ENCODE measurements around the gene CNFN. TPM values are rescaled to one million over a fixed set of nuclear protein-coding genes. Genes with fewer than 3 reads are reported as not detected.

CNFN gene
- total RNA-seq, 4 donors from 2014 or later, result 5.0 TPM; not detected in 3

DNA sequence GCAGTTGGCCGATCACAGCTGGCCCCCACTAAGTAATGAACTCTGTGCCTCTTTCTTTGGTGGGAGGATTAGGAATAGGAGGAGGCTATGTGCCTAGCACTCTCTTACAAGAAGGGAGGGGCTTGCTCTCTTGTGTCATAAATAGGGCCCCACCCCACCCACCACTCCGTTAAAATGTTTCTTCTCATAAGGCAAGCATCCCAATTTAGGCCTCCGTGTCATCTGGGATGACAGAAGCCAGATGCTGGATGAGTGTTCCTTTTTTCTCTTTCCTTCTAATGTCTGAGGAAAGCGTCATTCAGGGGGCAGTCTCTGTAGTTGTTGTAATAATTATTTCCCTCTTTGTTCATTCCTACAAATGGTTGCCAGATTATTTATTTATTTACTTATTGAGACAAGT is 37.2 kb upstream of the CNFN start, which contains the start of gene LIPE:
Gene LIPE, minus strand, starts transcription at position 76 of the 400 bp plus-strand sequence. CDS start 239 bp downstream, outside the sequence.
- Histone ChIP-seq H3K27ac (no peak within 1 kb of the TSS), H3K4me3 (no peak within 1 kb of the TSS), H3K4me1 (peaks cover 0 to 23% (median 9%) of the 10 kb centered on the region in 4 donors), H3K36me3 (no peaks in the 10 kb centered on the region), H3K27me3 (peaks cover 0 to 36% of the 10 kb centered on the region in 2 donors), H3K9me3 (no peaks in the 10 kb centered on the region)
- no peak for DNase-seq (ENCODE audit: low spot score in 2 of 2)
- TF ChIP-seq POLR2A (IDR thresholded peaks at IDR 0.05) (no peak), EP300 (IDR thresholded peaks at IDR 0.05) (no peak)
- TF ChIP-seq, protein P1, sequence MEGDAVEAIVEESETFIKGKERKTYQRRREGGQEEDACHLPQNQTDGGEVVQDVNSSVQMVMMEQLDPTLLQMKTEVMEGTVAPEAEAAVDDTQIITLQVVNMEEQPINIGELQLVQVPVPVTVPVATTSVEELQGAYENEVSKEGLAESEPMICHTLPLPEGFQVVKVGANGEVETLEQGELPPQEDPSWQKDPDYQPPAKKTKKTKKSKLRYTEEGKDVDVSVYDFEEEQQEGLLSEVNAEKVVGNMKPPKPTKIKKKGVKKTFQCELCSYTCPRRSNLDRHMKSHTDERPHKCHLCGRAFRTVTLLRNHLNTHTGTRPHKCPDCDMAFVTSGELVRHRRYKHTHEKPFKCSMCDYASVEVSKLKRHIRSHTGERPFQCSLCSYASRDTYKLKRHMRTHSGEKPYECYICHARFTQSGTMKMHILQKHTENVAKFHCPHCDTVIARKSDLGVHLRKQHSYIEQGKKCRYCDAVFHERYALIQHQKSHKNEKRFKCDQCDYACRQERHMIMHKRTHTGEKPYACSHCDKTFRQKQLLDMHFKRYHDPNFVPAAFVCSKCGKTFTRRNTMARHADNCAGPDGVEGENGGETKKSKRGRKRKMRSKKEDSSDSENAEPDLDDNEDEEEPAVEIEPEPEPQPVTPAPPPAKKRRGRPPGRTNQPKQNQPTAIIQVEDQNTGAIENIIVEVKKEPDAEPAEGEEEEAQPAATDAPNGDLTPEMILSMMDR (IDR thresholded peaks at IDR 0.05), result no peak
- WGBS, 2 donors, result 53 to 64% methylated on average over 4 of the region's 4 CpGs

DNA sequence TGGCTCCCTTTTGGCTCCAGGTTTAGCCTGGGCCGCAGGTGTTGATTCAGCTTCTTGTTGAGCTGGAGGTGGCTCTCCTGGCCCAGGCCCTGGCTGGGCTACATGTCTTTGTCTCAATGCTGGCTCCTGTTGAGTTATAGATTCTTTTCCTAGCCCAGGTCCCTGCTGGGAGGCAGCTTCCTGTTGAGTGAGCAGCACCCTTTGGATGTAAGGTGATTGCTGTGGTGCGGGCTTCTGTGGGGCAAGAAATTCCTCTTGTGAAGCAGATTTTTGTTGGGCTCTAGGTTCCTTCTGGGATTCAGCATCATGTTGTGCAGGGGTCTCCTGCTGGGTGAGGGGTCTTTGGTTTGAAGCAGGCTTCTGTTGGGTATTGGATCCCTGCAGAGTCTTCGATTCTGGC is 36.5 kb upstream of the CNFN start:
- 87 to 98% methylated on average over 3 of the region's 3 CpGs for WGBS, 2 donors

DNA sequence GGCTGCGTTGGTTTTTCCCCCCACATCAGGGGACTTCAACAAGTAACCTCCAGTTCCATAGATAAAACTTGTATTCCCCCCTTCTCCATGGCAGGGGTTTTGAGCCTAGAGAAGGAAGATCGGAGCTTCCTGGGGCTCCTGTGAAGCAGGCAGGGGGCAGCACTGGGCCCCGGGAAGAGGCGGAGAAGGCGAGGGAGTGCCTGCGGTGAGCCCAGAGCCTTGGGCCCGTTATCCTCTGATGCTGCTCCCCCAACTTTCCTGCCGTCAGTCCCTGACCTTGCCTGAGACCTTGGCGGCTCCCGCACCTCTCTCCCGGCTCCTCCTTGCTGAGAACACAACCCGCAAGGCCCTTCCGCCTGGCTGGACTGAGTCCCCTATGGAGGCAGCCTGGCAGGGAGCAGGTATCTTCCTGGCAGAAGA is 34.6 kb upstream of the CNFN start:
- Histone ChIP-seq H3K36me3 (no peaks in the 10 kb centered on the region), H3K27me3 (peaks cover 0 to 37% of the 10 kb centered on the region in 2 donors), H3K4me1 (peaks cover 0 to 40% (median 11%) of the 10 kb centered on the region in 4 donors), H3K9me3 (no peaks in the 10 kb centered on the region), H3K4me3 (no peak overlapping the region), H3K27ac (no peak overlapping the region)
- DNase-seq (ENCODE audit: low spot score in 2 of 2), result no peak
- WGBS, 2 donors, result 70 to 71% methylated on average over 7 to 13 of the region's 13 CpGs
- TF ChIP-seq EP300 (IDR thresholded peaks at IDR 0.05), result no peak
- TF ChIP-seq, protein P1 (IDR thresholded peaks at IDR 0.05), result no peak
- TF ChIP-seq POLR2A (IDR thresholded peaks at IDR 0.05), result no peak

More for the DNA sequence above, 36.5 kb upstream of the CNFN start:
- TF ChIP-seq EP300 (IDR thresholded peaks at IDR 0.05) (no peak), POLR2A (IDR thresholded peaks at IDR 0.05) (no peak)
- TF ChIP-seq, protein P1 (IDR thresholded peaks at IDR 0.05), result no peak
- Histone ChIP-seq H3K27me3 (peaks cover 0 to 37% of the 10 kb centered on the region in 2 donors), H3K36me3 (no peaks in the 10 kb centered on the region), H3K27ac (no peak overlapping the region), H3K4me3 (no peak overlapping the region), H3K4me1 (peaks cover 0 to 27% (median 11%) of the 10 kb centered on the region in 4 donors), H3K9me3 (no peaks in the 10 kb centered on the region)
- no peak for DNase-seq (ENCODE audit: low spot score in 2 of 2)

DNA sequence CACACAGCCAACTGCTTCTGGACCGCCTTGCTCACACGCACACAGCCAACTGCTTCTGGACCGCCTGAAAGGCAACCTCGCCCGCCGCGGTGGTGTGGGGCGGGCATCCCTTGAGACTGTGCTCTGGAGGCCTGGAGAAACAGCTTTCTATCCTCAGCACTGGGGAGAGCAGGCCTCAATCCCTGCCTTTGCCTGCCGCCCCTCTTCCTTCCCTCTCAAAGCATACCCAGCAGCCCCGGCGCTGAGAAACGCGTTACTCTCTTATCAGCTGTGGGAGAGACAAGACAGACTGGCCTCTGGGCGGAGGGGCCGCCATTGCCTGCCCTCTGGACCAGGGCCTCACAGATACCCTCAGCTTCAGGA is 34.2 kb upstream of the CNFN start:
- TF ChIP-seq POLR2A (IDR thresholded peaks at IDR 0.05) (no peak), EP300 (IDR thresholded peaks at IDR 0.05) (no peak)
- TF ChIP-seq, protein P1 (IDR thresholded peaks at IDR 0.05), result no peak
- peaks cover 0 to 37% of the 10 kb centered on the region in 2 donors for H3K27me3 ChIP-seq
- no peaks in the 10 kb centered on the region for H3K36me3 ChIP-seq
- no peak for DNase-seq (ENCODE audit: low spot score in 2 of 2)
- H3K9me3 ChIP-seq, result no peaks in the 10 kb centered on the region
- peak overlapping the region in 2 of 4 donors; percentile 61 to 64 for H3K4me3 ChIP-seq
- 62 to 75% methylated on average over 9 to 15 of the region's 15 CpGs for WGBS, 2 donors
- H3K27ac ChIP-seq, result peak overlapping the region in 1 of 4 donors; percentile 71
- peaks cover 0 to 40% (median 11%) of the 10 kb centered on the region in 4 donors for H3K4me1 ChIP-seq

DNA sequence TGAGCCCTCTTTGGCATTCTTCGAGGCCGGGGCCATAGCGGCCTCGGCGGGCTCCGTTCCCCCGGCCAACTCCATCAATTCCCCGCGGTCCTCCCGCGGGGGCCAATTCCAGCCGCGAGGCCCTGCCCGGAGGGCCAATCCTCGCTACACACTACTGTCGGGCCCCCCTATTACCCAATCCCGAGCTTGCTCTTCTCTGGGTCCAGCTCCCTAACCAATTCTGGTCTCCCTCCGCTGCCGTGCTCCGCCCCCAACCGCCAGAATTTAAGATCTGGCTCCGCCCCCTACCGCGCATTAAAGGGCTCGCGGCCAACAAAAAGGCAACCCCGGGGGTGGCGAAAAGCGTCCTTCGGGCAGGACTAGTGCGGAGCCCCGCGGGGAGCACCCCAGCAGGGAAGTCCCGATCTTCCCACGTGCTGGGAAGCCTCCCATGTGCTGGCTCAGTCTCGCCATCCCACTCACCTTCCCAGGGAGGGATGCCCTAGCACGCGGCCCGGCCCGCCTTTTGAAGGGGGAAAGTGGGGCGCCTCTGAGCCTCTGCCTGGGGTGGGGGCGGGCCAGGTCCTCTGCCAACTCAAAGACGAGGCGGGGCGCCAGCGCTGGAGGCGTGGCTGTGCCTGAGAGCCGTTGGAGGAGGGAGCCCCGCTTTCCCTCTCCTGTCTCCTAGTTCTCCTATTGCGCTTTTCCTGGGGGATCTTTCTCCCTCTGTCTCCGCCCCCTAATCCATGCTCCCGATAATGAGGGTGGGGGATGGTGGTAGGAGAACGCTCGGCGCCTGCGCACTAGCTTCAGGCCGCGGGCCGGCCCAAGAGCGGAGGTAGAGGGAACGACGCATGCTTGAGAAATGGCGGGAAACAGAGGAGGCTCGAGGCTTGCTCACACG is 33.6 kb upstream of the CNFN start:
- peak; percentile 48 to 78 for DNase-seq (ENCODE audit: low spot score in 2 of 2)
- WGBS, 2 donors, result 3 to 9% methylated on average over 31 to 59 of the region's 65 CpGs
- Histone ChIP-seq H3K36me3 (no peaks in the 10 kb centered on the region), H3K27ac (peak overlapping the region in 3 of 4 donors; percentile 44 to 75 (median 71)), H3K9me3 (no peaks in the 10 kb centered on the region), H3K27me3 (peaks cover 0 to 37% of the 10 kb centered on the region in 2 donors), H3K4me3 (peak overlapping the region; percentile 50 to 64 (median 57)), H3K4me1 (peaks cover 0 to 40% (median 11%) of the 10 kb centered on the region in 4 donors)
- peak in 1 of 2 donors; percentile 39 for TF ChIP-seq POLR2A (IDR thresholded peaks at IDR 0.05)
- TF ChIP-seq, protein P1 (IDR thresholded peaks at IDR 0.05), result peak in 2 of 5 experiments; percentile 3 to 26
- peak in 1 of 2 donors; percentile 36 for TF ChIP-seq EP300 (IDR thresholded peaks at IDR 0.05)
